Endodermal cell (in vitro differentiated cells): Measurements from ENCODE around the gene NTRK2. TPM values are rescaled to one million over a fixed set of nuclear protein-coding genes. Genes with fewer than 3 reads are reported as not detected.
A peak's percentile ranks its signal among the peaks of the same experiment; 100 is the strongest.

Source experiments
- DNase-seq: peaks from one replicate; pipeline ENCODE4 v3.0.0-alpha.2; 2017
- H3K27ac ChIP-seq: 2 replicates; pipeline ENCODE4 v1.5.1; 2013; ENCODE audit warnings: mild to moderate bottlenecking, low read depth, low read length, moderate library complexity
- H3K27me3 ChIP-seq: 2 replicates; pipeline ENCODE4 v1.6.1; 2013; ENCODE audit warnings: mild to moderate bottlenecking, low read length, moderate library complexity; ENCODE audit not compliant: insufficient read depth, control insufficient read depth, poor library complexity, severe bottlenecking
- H3K36me3 ChIP-seq: 2 replicates; pipeline ENCODE4 v1.7.0; 2013; ENCODE audit warnings: mild to moderate bottlenecking, low read length, moderate library complexity; ENCODE audit not compliant: control insufficient read depth, insufficient read depth
- H3K4me1 ChIP-seq: one replicate; pipeline ENCODE4 v1.7.0; 2013; ENCODE audit warnings: low read length; ENCODE audit not compliant: control insufficient read depth, insufficient read depth
- H3K4me3 ChIP-seq: 2 replicates; pipeline ENCODE4 v1.5.1; 2013; ENCODE audit warnings: mild to moderate bottlenecking, low read length, moderate library complexity
- H3K9ac ChIP-seq: 2 replicates; pipeline ENCODE4 v1.6.1; 2013; ENCODE audit warnings: mild to moderate bottlenecking, low read length, moderate library complexity; ENCODE audit not compliant: poor library complexity, severe bottlenecking; ENCODE audit errors: extremely low read depth
- H3K9me3 ChIP-seq: 2 replicates; pipeline ENCODE4 v1.6.1; 2013; ENCODE audit warnings: mild to moderate bottlenecking, low read length, moderate library complexity; ENCODE audit not compliant: control insufficient read depth
- H3K27ac Mint-ChIP-seq: 2 replicates; pipeline ENCODE4 v1.8.0; 2020; ENCODE audit warnings: mixed read lengths
- H3K27me3 Mint-ChIP-seq: 2 replicates; pipeline ENCODE4 v1.8.0; 2021; ENCODE audit warnings: mild to moderate bottlenecking, mixed read lengths; ENCODE audit not compliant: insufficient read depth
- H3K36me3 Mint-ChIP-seq: 2 replicates; pipeline ENCODE4 v1.8.0; 2020; ENCODE audit warnings: low read depth, mixed read lengths
- H3K4me1 Mint-ChIP-seq: 2 replicates; pipeline ENCODE4 v1.8.0; 2020; ENCODE audit warnings: mixed read lengths
- H3K4me3 Mint-ChIP-seq: 2 replicates; pipeline ENCODE4 v1.8.0; 2020; ENCODE audit warnings: mild to moderate bottlenecking, moderate library complexity, mixed read lengths
- H3K9me3 Mint-ChIP-seq: 2 replicates; pipeline ENCODE4 v1.8.0; 2020; ENCODE audit warnings: mild to moderate bottlenecking, mixed read lengths
- CTCF ChIP-seq: fragments of 200-600 bp; sonication (generic); conservative IDR thresholded peaks from 2 replicates; pipeline ENCODE4 v1.5.0; 2021; ENCODE audit warnings: antibody characterized with exemption, mild to moderate bottlenecking
- WGBS, 2 experiments: methylation state at CpG; one replicate each; pipeline versions ENCODE4 v1.1.5 to v1.1.7; 2013; ENCODE audit warnings: missing lambda C conversion rate in 2 of 2, mixed read lengths in 1 of 2; ENCODE audit not compliant: insufficient coverage in 1 of 2, insufficient read length in 1 of 2; 5-methylcytosine and 5-hydroxymethylcytosine counted together
- total RNA-seq, 2 donors: library from RNA; stranded (reverse); fragmentation: NEBNext Ultra II Directional in 1 of 2; extraction: Animal tissue kit (Norgen Biotek cat#: 25700) in 1 of 2; gene quantifications; 2 replicates in 1 of 2; 3 replicates in 1 of 2; pipeline ENCODE4 v1.2.1, GENCODE V29; 2021

Gene NTRK2
- total RNA-seq, 2 donors from 2014 or later = 0.09 to 0.18 TPM

GRCh38 chr9:84775056-84775643 is 105.6 kb downstream of the NTRK2 start:
- Histone ChIP-seq H3K9me3 (no peaks in the 10 kb centered on the region), H3K36me3 (no peaks in the 10 kb centered on the region), H3K4me1 (no peaks in the 10 kb centered on the region), H3K4me3 (no peak overlapping the region), H3K27ac (no peak overlapping the region), H3K9ac (no peak overlapping the region), H3K27me3 (no peaks in the 10 kb centered on the region)
- no peak for TF ChIP-seq CTCF
- H3K27me3 Mint-ChIP-seq = no peaks in the 10 kb centered on the region
- H3K4me3 Mint-ChIP-seq = no peak overlapping the region
- no peaks in the 10 kb centered on the region for H3K36me3 Mint-ChIP-seq
- 92 to 100% methylated on average over 1 to 4 of the region's 4 CpGs for WGBS, 2 experiments
- H3K27ac Mint-ChIP-seq = no peak overlapping the region
- no peak for DNase-seq
- no peaks in the 10 kb centered on the region for H3K4me1 Mint-ChIP-seq
- no peaks in the 10 kb centered on the region for H3K9me3 Mint-ChIP-seq

GRCh38 chr9:84778570-84778969 is 109.0 kb downstream of the NTRK2 start:
- WGBS, 2 experiments = 83 to 92% methylated on average over 5 of the region's 5 CpGs

GRCh38 chr9:84779883-84780282 is 110.4 kb downstream of the NTRK2 start:
- H3K4me1 ChIP-seq = no peaks in the 10 kb centered on the region
- H3K36me3 Mint-ChIP-seq = no peaks in the 10 kb centered on the region
- peaks cover 4% of the 10 kb centered on the region for H3K27me3 Mint-ChIP-seq
- H3K4me3 Mint-ChIP-seq = no peak overlapping the region
- TF ChIP-seq CTCF = no peak
- DNase-seq = no peak
- WGBS, 2 experiments = 92 to 100% methylated on average over 2 to 3 of the region's 3 CpGs
- H3K4me3 ChIP-seq = no peak overlapping the region
- no peak overlapping the region for H3K27ac Mint-ChIP-seq
- H3K9me3 ChIP-seq = no peaks in the 10 kb centered on the region
- H3K9me3 Mint-ChIP-seq = no peaks in the 10 kb centered on the region
- H3K36me3 ChIP-seq = no peaks in the 10 kb centered on the region
- H3K9ac ChIP-seq = no peak overlapping the region
- H3K27me3 ChIP-seq = no peaks in the 10 kb centered on the region
- no peaks in the 10 kb centered on the region for H3K4me1 Mint-ChIP-seq
- H3K27ac ChIP-seq = peak overlapping the region; percentile 2

More at GRCh38 chr9:84778570-84778969, 109.0 kb downstream of the NTRK2 start:
- no peaks in the 10 kb centered on the region for H3K4me1 Mint-ChIP-seq
- H3K9ac ChIP-seq = no peak overlapping the region
- H3K4me1 ChIP-seq = no peaks in the 10 kb centered on the region
- no peak for DNase-seq
- no peaks in the 10 kb centered on the region for H3K36me3 ChIP-seq
- no peak overlapping the region for H3K4me3 ChIP-seq
- no peaks in the 10 kb centered on the region for H3K9me3 Mint-ChIP-seq
- no peak overlapping the region for H3K27ac Mint-ChIP-seq
- no peak for TF ChIP-seq CTCF
- no peak overlapping the region for H3K4me3 Mint-ChIP-seq
- H3K36me3 Mint-ChIP-seq = no peaks in the 10 kb centered on the region
- H3K27me3 Mint-ChIP-seq = peaks cover 3% of the 10 kb centered on the region
- H3K27ac ChIP-seq = peak overlapping the region; percentile 40
- H3K9me3 ChIP-seq = no peaks in the 10 kb centered on the region
- no peaks in the 10 kb centered on the region for H3K27me3 ChIP-seq
